Lower lobe of right lung (tissue), 2 donors: ENCODE data around the gene MYCT1. TPM values are rescaled to one million over a fixed set of nuclear protein-coding genes. Genes with fewer than 3 reads are reported as not detected.
"Not testable (repeated sequence)": the region's sequence is repeated elsewhere in the genome, so short reads cannot be mapped to it uniquely, and the experiment has no call there.

Experiments used
- ATAC-seq, 2 donors: fragments of 200-7000 bp; cut with Tn5 transposase; one replicate each; pipeline ENCODE4 v1.9.1; 2020 to 2022; ENCODE audit warnings: mild to moderate bottlenecking in 2 of 2, moderate library complexity in 2 of 2
- DNase-seq: peaks from one replicate; pipeline ENCODE4 v3.0.0-alpha.2; 2020
- H3K27ac ChIP-seq: fragments of 200-600 bp; one replicate; pipeline ENCODE4 v1.8.0; 2022
- H3K27me3 ChIP-seq: fragments of 200-600 bp; one replicate; pipeline ENCODE4 v1.8.0; 2022; ENCODE audit warnings: low read depth
- H3K36me3 ChIP-seq: fragments of 200-600 bp; one replicate; pipeline ENCODE4 v1.8.0; 2022; ENCODE audit warnings: mild to moderate bottlenecking
- H3K4me1 ChIP-seq: fragments of 200-600 bp; one replicate; pipeline ENCODE4 v1.8.0; 2022
- H3K4me3 ChIP-seq: fragments of 200-600 bp; one replicate; pipeline ENCODE4 v1.8.0; 2022; ENCODE audit warnings: mild to moderate bottlenecking
- H3K9me3 ChIP-seq: fragments of 200-600 bp; one replicate; pipeline ENCODE4 v1.8.0; 2022
- CTCF ChIP-seq: fragments of 200-600 bp; IDR thresholded peaks from one replicate; pipeline ENCODE4 v1.8.0; 2022; ENCODE audit warnings: antibody characterized with exemption, mild to moderate bottlenecking
- intact Hi-C: fragments of 100-400 bp; cut with DNase I; formaldehyde crosslinking; loops from one replicate; pipeline ENCODE4 v1.11.0; 2022
- total RNA-seq: library from RNA; stranded (reverse); fragmentation: NEBNext Ultra II Directional; extraction: Animal tissue kit (Norgen Biotek cat#: 25700); gene quantifications from one replicate; pipeline ENCODE4 v1.2.1, GENCODE V29; 2021
- donor health status: DM: no; HTN: yes; CAD: no; lungs with severe emphysema.

Gene MYCT1
- total RNA-seq, 1 donor from 2014 or later: 18.0 TPM

- no peak for ATAC-seq
- Histone ChIP-seq H3K27ac (no peak overlapping the region), H3K36me3 (no peaks in the 10 kb centered on the region), H3K4me1 (no peaks in the 10 kb centered on the region), H3K4me3 (peak overlapping the region; percentile 36), H3K9me3 (no peaks in the 10 kb centered on the region), H3K27me3 (no peaks in the 10 kb centered on the region)
- DNase-seq: no peak
- TF ChIP-seq CTCF: no peak
- intact Hi-C loops: no loop called here
Measured at GRCh38 chr6:152701081-152701862, 3.6 kb downstream of the MYCT1 start.

- Histone ChIP-seq H3K4me1 (no peaks in the 10 kb centered on the region), H3K27ac (no peak overlapping the region), H3K4me3 (peak overlapping the region; percentile 36), H3K36me3 (no peaks in the 10 kb centered on the region), H3K27me3 (no peaks in the 10 kb centered on the region), H3K9me3 (no peaks in the 10 kb centered on the region)
- ATAC-seq (no peak), DNase-seq (no peak)
- intact Hi-C loops: no loop called here
- no peak for TF ChIP-seq CTCF
Measured at GRCh38 chr6:152701863-152702401, 4.2 kb downstream of the MYCT1 start.

GRCh38 chr6:152703750-152704149 lies 6.1 kb downstream of the MYCT1 start:
- intact Hi-C loops, H3K27ac ChIP-seq, DNase-seq, H3K27me3 ChIP-seq, ATAC-seq, H3K4me1 ChIP-seq, H3K36me3 ChIP-seq, H3K4me3 ChIP-seq: not testable (repeated sequence)
- H3K9me3 ChIP-seq: peaks cover 12% of the 10 kb centered on the region

GRCh38 chr6:152705327-152705726 lies 7.6 kb downstream of the MYCT1 start:
- Histone ChIP-seq H3K27me3 (no peaks in the 10 kb centered on the region), H3K27ac (no peak overlapping the region), H3K9me3 (peaks cover 12% of the 10 kb centered on the region), H3K4me1 (no peaks in the 10 kb centered on the region), H3K4me3 (no peak overlapping the region), H3K36me3 (no peaks in the 10 kb centered on the region)
- intact Hi-C loops: no loop called here
- ATAC-seq (no peak), DNase-seq (no peak)
- no peak for TF ChIP-seq CTCF

- H3K4me3 ChIP-seq: no peak overlapping the region
- ATAC-seq (no peak), DNase-seq (no peak)
- no peak overlapping the region for H3K27ac ChIP-seq
- no peaks in the 10 kb centered on the region for H3K36me3 ChIP-seq
- H3K4me1 ChIP-seq: no peaks in the 10 kb centered on the region
- no peak for TF ChIP-seq CTCF
- H3K9me3 ChIP-seq: peaks cover 15% of the 10 kb centered on the region
- intact Hi-C loops: no loop called here
- H3K27me3 ChIP-seq: no peaks in the 10 kb centered on the region
Measured at GRCh38 chr6:152716322-152716721, 18.6 kb downstream of the MYCT1 start.

GRCh38 chr6:152720974-152721373 lies 23.3 kb downstream of the MYCT1 start:
- no peak for ATAC-seq
- H3K4me1 ChIP-seq: no peaks in the 10 kb centered on the region
- DNase-seq: no peak
- no peaks in the 10 kb centered on the region for H3K9me3 ChIP-seq
- H3K4me3 ChIP-seq: no peak overlapping the region
- no peak overlapping the region for H3K27ac ChIP-seq
- intact Hi-C loops: no loop called here
- TF ChIP-seq CTCF: no peak
- H3K27me3 ChIP-seq: no peaks in the 10 kb centered on the region
- H3K36me3 ChIP-seq: no peaks in the 10 kb centered on the region
